Measurements from ENCODE around the gene SUPT16H.
"Not testable (repeated sequence)": the region's sequence is repeated elsewhere in the genome, so short reads cannot be mapped to it uniquely, and the experiment has no call there.

SUPT16H gene

DNA sequence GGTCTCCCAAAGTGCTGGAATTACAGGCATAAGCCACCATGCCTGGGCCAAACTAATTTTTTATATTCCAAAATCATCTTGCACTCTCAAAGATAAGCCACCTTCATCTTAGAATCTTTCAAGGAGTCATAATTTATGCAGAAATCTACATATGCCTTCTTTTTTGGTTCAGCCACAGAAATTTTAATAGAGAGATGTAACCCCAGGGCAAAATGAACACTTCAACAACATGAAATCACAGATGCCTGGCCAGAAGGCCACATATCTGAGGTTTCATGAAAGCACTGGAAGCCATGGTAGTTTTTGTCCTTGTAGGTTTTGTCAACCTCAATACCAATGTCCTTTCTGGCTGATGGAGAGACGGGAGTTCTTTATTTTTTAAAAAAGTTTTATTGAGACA lies 9.8 kb downstream of the SUPT16H start:
- no peak for DNase-seq (ENCODE audit: extremely low spot score)
- TF ChIP-seq, protein P1, sequence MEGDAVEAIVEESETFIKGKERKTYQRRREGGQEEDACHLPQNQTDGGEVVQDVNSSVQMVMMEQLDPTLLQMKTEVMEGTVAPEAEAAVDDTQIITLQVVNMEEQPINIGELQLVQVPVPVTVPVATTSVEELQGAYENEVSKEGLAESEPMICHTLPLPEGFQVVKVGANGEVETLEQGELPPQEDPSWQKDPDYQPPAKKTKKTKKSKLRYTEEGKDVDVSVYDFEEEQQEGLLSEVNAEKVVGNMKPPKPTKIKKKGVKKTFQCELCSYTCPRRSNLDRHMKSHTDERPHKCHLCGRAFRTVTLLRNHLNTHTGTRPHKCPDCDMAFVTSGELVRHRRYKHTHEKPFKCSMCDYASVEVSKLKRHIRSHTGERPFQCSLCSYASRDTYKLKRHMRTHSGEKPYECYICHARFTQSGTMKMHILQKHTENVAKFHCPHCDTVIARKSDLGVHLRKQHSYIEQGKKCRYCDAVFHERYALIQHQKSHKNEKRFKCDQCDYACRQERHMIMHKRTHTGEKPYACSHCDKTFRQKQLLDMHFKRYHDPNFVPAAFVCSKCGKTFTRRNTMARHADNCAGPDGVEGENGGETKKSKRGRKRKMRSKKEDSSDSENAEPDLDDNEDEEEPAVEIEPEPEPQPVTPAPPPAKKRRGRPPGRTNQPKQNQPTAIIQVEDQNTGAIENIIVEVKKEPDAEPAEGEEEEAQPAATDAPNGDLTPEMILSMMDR (IDR thresholded peaks at IDR 0.05; ENCODE audit: control extremely low read depth, extremely low read depth, low read depth, missing control alignments), result no peak
- POLR2A ChIA-PET, result no interaction called here
- CTCF ChIA-PET, result interaction anchor here (1.5 kb wide), 1 partner anchor 14 kb away, joined by 4 read pairs; no protein-coding TSS in a partner anchor

DNA sequence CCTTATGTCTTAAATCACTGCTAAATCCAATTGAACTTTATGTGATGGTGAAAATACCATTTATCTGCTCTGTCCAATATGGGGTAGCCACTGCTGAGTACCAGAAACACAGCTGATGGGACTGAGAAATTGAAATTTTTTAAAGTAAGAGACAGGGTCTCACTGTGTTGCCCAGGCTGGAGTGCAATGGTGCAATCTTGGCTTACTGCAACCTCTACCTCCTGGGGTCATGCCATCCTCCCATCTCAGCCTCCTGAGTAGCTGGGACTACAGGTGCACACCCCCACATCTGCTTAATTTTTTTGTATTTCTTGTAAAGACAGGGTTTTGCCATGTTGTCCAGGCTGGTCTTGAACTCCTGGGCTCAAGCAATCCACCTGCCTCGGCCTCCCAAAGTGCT lies 11.0 kb downstream of the SUPT16H start:
- DNase-seq (ENCODE audit: extremely low spot score); POLR2A ChIA-PET: not testable (repeated sequence)
- CTCF ChIA-PET, result interaction anchor here (1.2 to 1.5 kb wide), 3 partner anchors 9 to 13 kb away, joined by 3 to 4 read pairs (median 3); no protein-coding TSS in a partner anchor

DNA sequence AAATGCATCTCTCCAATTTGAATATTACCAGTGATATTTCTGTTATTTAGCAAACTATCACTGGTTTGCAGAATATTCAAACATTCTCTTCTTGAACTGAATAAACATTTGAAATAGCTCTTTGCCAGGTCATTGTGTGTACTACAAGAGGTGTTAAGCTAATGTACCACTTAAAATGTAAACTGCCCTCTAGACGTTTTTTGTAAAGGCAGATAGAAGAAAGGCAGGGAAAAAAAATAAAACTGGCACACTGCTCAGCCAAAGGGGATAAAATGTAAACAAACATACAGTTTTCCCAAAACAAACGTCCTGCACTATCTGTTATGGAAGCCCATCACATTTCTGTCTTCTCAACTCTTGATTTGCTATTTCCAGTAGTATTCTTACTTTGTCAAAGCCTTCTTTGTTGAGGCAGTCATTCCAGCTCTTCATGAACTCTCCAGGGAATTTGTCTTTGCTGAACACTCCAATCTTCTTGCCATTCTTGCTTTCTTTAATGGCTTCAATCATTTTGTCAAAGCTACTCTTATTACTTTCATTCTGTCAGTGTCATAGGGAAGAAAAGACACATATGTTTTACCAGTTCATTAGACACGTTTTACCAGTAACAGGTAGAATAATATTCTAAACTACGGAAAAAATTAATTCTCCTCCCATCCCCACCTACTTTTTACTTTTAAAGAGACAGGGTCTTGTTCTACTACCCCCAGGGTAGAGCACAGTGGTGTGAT lies 13.7 kb downstream of the SUPT16H start:
- no peak for DNase-seq (ENCODE audit: extremely low spot score)
- TF ChIP-seq, protein P1 (IDR thresholded peaks at IDR 0.05; ENCODE audit: control extremely low read depth, extremely low read depth, low read depth, missing control alignments), result no peak
- CTCF ChIA-PET, result interaction anchor here (1.4 kb wide), 1 partner anchor 37 kb away, joined by 3 read pairs; no protein-coding TSS in a partner anchor
- POLR2A ChIA-PET, result no interaction called here

DNA sequence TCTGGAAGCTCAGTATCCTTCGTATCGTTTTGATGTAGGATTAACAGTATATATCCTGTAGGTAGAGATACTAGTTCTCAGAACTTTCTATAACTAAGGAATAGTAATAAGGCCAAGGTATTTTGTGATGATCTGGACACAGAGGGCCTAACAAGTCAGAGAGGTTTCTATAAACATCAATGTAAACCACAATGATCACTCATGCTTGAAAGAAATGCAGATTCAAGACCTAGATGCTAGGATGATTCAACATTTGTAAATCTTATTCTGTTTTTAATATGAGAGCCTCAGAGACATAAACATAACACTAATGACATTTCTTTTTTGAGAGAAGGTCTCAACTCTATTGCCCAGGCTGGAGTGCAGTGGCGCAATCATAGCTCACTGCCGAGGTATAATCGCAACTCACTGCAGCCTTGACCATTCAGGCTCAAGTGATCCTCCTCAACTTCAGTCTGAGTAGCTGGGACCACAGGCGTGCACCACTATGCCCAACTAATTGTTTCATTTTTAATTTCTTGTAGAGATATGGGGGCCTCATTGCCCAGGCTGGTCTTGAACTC lies 16.2 kb downstream of the SUPT16H start:
- TF ChIP-seq, protein P1 (IDR thresholded peaks at IDR 0.05; ENCODE audit: control extremely low read depth, extremely low read depth, low read depth, missing control alignments), result no peak
- POLR2A ChIA-PET, result no interaction called here
- CTCF ChIA-PET, result interaction anchor here (0.7 to 0.9 kb wide), 2 partner anchors 12 to 127 kb away, joined by 3 read pairs; no protein-coding TSS in a partner anchor
- DNase-seq (ENCODE audit: extremely low spot score), result no peak

DNA sequence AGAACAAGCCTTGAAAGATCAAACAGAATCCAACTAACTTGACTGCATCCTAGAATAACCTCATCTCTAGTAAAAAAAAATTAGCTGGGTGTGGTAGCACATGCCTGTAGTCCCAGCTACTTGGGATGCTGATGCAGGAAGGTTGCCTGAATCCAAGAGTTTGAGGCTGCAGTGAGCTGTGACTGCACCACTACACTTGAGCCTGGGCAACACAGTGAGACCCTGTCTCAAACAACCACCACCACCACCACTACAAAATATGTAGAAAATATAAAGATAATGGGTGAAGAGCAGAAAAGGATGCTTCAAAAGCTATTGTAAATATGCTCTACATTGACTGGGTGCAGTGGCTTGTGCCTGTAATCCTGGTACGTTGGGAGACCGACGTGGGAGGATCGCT lies 27.3 kb downstream of the SUPT16H start:
- TF ChIP-seq, protein P1 (IDR thresholded peaks at IDR 0.05; ENCODE audit: control extremely low read depth, extremely low read depth, low read depth, missing control alignments), result no peak
- CTCF ChIA-PET, result interaction anchor here (0.6 to 1.1 kb wide), 2 partner anchors 8 to 9 kb away, joined by 4 to 5 read pairs; no protein-coding TSS in a partner anchor
- POLR2A ChIA-PET, result no interaction called here
- no peak for DNase-seq (ENCODE audit: extremely low spot score)

DNA sequence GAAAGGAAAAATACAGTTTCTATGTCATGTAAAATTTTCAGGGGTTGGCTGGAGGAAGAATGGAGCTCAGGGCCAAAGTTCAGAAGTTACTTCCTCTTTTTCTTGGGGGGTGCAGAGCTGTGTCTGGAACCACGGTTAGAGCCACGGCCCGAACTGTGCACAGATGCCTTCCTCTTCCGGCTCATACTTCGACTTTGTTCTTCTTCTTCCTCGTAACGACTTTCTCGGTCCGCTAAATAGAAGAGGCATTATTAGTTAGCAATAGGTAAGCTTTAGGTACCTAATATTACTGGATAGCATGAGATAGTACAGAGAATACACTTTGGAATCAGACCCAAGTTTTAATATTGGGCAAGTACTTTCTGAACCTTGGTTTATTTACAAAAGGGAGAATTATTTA lies 31.2 kb downstream of the SUPT16H start:
- POLR2A ChIA-PET, result interaction anchor here (0.7 to 1.1 kb wide), 2 partner anchors 30 to 87 kb away, joined by 3 to 6 read pairs; no protein-coding TSS in a partner anchor
- DNase-seq (ENCODE audit: extremely low spot score), result peak; percentile 50
- CTCF ChIA-PET, result no interaction called here
- TF ChIP-seq, protein P1 (IDR thresholded peaks at IDR 0.05; ENCODE audit: control extremely low read depth, extremely low read depth, low read depth, missing control alignments), result no peak

DNA sequence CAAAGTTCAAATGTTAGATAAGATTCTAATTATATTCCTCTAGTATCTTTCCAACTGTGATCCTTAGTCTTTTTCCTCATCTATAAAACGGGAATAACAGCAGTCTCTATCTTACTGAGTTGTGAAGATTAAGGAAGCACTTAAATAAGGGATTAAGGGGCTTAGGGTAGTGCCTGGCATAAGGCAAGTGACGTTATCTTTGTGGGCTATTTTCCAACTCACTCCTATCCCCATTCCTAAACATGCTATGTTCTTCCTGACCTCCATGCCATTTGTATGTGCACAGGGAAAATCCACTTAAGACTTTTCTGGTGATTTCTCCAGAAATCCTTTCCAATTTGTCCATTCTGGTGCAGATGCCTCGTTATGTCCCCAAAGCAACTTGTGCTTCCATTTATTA lies 33.3 kb downstream of the SUPT16H start:
- ChIA-PET CTCF (no interaction called here), POLR2A (no interaction called here)
- DNase-seq (ENCODE audit: extremely low spot score), result no peak
- TF ChIP-seq, protein P1 (IDR thresholded peaks at IDR 0.05; ENCODE audit: control extremely low read depth, extremely low read depth, low read depth, missing control alignments), result no peak

Data from GM10248 (cell line).